ENCODE results near the gene ATAD1.
"Not testable (repeated sequence)": the region's sequence is repeated elsewhere in the genome, so short reads cannot be mapped to it uniquely, and the experiment has no call there.

The ATAD1 gene, protein sequence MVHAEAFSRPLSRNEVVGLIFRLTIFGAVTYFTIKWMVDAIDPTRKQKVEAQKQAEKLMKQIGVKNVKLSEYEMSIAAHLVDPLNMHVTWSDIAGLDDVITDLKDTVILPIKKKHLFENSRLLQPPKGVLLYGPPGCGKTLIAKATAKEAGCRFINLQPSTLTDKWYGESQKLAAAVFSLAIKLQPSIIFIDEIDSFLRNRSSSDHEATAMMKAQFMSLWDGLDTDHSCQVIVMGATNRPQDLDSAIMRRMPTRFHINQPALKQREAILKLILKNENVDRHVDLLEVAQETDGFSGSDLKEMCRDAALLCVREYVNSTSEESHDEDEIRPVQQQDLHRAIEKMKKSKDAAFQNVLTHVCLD

GRCh38 chr10:87817609-87818504 lies at the start of gene ATAD1:
Gene ATAD1, minus strand, starts transcription at chr10:87818226. Its CDS starts 3,627 bp downstream, at chr10:87814599.
- peak; percentile 74 to 81 for DNase-seq (ENCODE audit: low read depth in 1 of 2, low spot score in 1 of 2)

GRCh38 chr10:87867453-87867852 lies 49.4 kb upstream of the ATAD1 start:
- DNase-seq (ENCODE audit: low read depth in 1 of 2, low spot score in 1 of 2): no peak

DNA sequence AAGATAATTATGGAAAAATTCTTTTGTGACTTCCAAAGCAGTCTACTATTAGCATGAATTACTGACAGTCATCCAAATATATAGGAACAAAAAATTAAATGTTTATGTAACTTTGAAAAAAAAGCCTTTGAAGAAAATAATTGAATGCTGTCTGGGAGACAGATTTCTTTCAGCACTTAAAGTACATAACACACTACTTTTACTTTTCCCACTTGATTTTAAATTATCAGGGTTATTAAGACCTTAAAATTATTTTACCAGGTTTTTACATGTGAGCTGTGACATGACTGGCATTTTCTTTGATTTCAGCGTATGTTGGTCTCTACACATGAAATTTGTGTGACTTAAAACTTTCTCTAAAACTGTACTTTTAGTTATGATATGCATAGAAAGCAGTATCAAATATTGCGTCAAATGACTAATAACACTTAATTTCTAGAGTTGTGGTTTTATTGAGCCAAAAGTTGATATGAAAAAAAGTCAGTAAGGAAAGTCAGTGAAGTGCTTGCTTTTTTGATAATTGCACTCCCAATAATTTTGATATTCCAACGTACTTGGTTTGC lies 48.5 kb upstream of the ATAD1 start:
- DNase-seq (ENCODE audit: low read depth in 1 of 2, low spot score in 1 of 2): no peak

DNA sequence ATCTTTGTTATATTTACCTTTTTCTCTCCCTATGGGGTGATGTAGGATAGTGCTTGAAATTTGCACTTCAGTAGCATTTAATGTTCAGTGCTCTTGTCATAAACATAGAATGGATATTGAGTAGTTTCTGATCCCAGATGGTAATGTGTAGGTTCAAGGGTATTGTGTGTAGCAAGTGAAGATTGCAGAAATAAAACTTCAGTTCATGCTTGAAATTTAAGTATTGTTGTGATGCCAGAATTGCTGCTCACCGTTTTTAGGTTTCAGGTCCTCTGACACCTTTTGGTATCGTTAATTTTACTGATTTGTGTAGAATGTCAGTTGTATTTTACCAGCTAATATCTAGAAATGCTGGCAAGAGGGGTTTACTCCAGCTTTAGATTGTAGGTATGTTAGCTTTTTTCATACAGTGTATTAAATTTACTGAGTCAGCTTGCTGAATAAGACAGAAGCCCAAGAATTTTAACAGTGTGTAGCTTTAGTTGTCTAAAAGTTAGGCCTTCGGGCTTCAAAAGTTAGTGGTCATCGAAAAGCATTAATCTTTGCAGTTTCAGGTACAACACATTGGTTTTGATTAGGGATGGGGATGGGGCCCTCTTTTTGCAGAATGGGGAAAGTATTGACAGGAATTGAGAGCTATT lies 47.3 kb upstream of the ATAD1 start:
- no peak for DNase-seq (ENCODE audit: low read depth in 1 of 2, low spot score in 1 of 2)

- no peak for DNase-seq (ENCODE audit: low read depth in 1 of 2, low spot score in 1 of 2)
Observed at GRCh38 chr10:87864496-87865059, 46.6 kb upstream of the ATAD1 start.

- DNase-seq (ENCODE audit: low read depth in 1 of 2, low spot score in 1 of 2): peak in 1 of 2 donors; percentile 11
Observed at GRCh38 chr10:87863951-87864495, 46.0 kb upstream of the ATAD1 start.

DNA sequence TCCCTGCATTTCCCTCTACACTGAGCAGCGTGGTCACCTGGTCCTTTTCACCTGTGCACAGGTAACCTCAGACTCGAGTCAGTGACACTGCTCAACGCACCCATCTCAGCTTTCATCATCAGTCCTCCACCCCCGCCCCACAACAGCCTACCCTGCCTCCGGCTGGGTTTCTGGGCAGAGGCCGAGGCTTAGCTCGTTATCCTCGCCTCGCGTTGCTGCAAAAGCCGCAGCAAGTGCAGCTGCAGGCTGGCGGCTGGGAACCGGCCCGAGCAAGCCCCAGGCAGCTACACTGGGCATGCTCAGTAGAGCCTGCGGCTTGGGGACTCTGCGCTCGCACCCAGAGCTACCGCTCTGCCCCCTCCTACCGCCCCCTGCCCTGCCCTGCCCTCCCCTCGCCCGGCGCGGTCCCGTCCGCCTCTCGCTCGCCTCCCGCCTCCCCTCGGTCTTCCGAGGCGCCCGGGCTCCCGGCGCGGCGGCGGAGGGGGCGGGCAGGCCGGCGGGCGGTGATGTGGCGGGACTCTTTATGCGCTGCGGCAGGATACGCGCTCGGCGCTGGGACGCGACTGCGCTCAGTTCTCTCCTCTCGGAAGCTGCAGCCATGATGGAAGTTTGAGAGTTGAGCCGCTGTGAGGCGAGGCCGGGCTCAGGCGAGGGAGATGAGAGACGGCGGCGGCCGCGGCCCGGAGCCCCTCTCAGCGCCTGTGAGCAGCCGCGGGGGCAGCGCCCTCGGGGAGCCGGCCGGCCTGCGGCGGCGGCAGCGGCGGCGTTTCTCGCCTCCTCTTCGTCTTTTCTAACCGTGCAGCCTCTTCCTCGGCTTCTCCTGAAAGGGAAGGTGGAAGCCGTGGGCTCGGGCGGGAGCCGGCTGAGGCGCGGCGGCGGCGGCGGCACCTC lies 45.3 kb upstream of the ATAD1 start, which contains the start of the genes KLLN and PTEN:
Gene KLLN, minus strand, starts transcription at position 481 of the 891 bp plus-strand sequence. CDS start 1,046 bp downstream, outside the sequence.
Gene PTEN, plus strand, starts transcription at position 573 of the 891 bp plus-strand sequence. CDS start 845 bp downstream, outside the sequence.
- peak; percentile 60 to 66 for DNase-seq (ENCODE audit: low read depth in 1 of 2, low spot score in 1 of 2)

GRCh38 chr10:87862679-87863052 lies 44.6 kb upstream of the ATAD1 start:
- DNase-seq (ENCODE audit: low read depth in 1 of 2, low spot score in 1 of 2): peak in 1 of 2 donors; percentile 47

DNA sequence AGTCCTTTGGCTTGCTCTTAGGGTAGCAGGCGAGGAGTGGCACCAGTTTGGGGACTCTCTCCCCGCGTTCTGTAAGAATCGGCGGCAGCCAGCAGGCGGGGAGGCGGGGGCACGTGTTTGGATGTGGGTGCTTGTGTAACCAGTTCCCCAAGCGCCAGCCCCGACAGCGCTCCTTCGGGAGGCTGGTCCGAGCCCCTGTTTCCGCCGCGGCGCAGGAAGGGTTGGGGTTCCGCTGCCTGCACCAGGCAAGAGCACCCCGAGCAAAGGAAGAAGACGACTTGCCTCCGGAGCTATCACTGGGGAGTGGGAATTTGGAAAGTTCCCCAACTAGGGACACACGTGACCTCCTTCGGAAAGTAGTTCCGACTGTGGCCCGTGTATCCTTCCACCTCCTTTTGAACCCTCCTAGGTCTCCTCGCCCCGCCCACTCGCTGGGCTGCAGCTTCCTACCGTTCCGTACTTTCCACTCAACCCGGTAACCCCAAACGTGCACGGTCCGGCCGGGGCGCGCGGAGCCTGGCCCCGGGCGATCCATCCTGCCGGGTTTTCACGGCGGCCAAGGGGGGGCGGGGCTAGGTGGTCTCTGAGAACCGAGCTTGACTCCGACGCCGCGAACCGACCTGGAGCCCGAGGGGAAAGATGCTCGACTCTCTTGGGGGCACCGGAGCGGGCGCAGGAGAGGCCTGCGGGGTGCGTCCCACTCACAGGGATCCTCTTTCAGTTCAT lies 44.1 kb upstream of the ATAD1 start:
- DNase-seq (ENCODE audit: low read depth in 1 of 2, low spot score in 1 of 2): peak; percentile 87 to 88

DNA sequence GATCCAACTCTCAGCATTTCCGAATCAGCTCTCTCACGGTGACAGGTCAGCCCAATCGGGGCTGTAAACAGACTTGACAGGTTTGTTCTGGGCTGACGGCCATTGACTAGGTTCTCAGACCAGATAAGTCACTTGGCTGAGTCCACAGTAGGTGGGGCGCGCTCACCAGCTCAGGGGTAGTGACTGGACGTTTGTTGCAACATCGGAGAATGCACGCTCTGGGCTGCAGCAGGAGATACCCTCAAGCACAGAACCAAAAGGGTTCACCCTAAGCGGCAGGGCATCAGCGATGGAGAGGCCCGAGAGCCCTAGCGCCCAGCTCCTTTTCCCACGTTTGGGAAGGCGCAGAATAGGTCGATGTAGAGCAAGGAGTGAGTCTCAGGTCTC lies 43.5 kb upstream of the ATAD1 start:
- DNase-seq (ENCODE audit: low read depth in 1 of 2, low spot score in 1 of 2): peak in 1 of 2 donors; percentile 4

GRCh38 chr10:87860816-87861403 lies 42.9 kb upstream of the ATAD1 start:
- DNase-seq (ENCODE audit: low read depth in 1 of 2, low spot score in 1 of 2): no peak

DNA sequence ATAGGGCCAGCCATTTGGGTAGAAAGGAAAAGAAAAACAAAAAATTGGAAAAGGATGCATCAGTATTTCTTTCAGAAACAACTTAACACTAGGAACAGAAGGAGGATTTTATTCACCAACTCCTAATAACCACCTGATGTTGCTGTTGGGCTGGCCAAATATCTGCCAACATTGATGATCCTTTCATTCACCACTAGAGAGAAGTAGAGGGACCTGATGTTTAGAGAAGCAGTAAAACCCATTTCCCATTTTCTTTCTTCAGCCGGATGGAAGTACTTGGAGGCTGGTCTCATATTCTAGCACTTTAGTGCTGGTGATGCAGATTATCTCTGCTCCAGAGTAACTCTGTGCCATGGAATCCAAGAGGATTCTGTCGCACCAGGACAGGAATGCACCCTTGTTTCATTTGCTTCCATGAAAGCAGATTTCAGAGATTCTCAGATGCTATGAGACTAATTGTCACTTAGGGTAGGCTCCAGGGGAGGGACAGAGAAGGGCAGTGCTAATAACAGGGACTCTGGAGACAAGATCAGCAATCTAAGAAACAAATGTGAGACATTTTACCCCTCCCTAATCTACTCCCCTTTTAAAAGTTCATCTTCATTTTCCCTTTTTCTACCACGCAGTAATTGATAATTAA lies 42.2 kb upstream of the ATAD1 start:
- peak in 1 of 2 donors; percentile 5 for DNase-seq (ENCODE audit: low read depth in 1 of 2, low spot score in 1 of 2)

DNA sequence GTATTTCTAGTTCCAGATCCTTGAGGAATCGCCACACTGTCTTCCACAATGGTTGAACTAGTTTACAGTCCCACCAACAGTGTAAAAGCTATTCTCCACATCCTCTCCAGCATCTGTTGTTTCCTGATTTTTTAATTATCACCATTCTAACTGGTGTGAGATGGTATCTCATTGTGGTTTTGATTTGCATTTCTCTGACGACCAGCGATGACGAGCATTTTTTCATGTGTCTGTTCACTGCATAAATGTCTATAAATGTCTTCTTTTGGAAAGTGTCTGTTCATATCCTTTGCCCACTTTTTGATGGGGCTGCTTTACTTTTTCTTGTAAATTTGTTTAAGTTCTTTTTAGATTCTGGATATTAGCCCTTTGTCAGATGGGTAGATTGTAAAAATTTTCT lies 37.6 kb upstream of the ATAD1 start:
- DNase-seq (ENCODE audit: low read depth in 1 of 2, low spot score in 1 of 2): not testable (repeated sequence)

GRCh38 chr10:87855247-87855646 lies 37.2 kb upstream of the ATAD1 start:
- not testable (repeated sequence) for DNase-seq (ENCODE audit: low read depth in 1 of 2, low spot score in 1 of 2)

DNA sequence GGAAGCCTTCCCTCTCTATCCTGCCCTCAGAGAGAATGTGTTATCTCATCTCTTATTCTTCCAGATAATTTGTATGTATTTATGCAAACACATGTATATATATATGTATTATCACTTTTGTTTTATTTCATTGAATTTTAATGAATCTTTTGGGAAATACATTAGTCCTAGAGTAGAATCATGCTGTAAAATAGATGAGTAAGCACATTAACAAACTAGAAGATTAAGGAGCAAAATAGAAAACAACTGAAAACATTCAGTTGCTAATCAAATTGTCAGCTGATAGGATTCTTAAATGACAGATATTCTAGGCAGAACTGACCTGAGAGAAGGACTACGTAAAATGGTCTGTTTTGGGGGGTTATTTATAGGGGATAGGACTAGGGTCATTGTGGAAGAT lies 34.1 kb upstream of the ATAD1 start:
- no peak for DNase-seq (ENCODE audit: low read depth in 1 of 2, low spot score in 1 of 2)

- peak in 1 of 2 donors; percentile 18 for DNase-seq (ENCODE audit: low read depth in 1 of 2, low spot score in 1 of 2)
Observed at GRCh38 chr10:87850742-87851205, 32.7 kb upstream of the ATAD1 start.

GRCh38 chr10:87849001-87849400 lies 31.0 kb upstream of the ATAD1 start:
- no peak for DNase-seq (ENCODE audit: low read depth in 1 of 2, low spot score in 1 of 2)

- DNase-seq (ENCODE audit: low read depth in 1 of 2, low spot score in 1 of 2): no peak
Observed at GRCh38 chr10:87847550-87847949, 29.5 kb upstream of the ATAD1 start.

Data from activated T-helper 1 cell treated with anti-CD3 and anti-CD28 coated beads, Interleukin-2, amount 50 U/mL, for 16 hours (primary cell).